Measurements from ENCODE around the gene PTPN6.

PTPN6 gene

GRCh38 chr12:6998715-6999451 is 47.7 kb downstream of the PTPN6 start:
- no peak overlapping the region for H2AFZ ChIP-seq (ENCODE audit: low read length)
- no peak overlapping the region for H3K9ac ChIP-seq (ENCODE audit: low read length)
- H3K9me2 ChIP-seq (replicated peaks; ENCODE audit: insufficient read depth, low read length), result no peaks in the 10 kb centered on the region
- H3F3A ChIP-seq (ENCODE audit: insufficient read depth, low read length), result no peaks in the 10 kb centered on the region
- H3K27ac ChIP-seq (ENCODE audit: low read length), result no peak overlapping the region
- TF ChIP-seq CTCF (IDR thresholded peaks at IDR 0.05; ENCODE audit: low read length) (no peak), EZH2 (optimal IDR thresholded peaks at IDR 0.05; ENCODE audit: low read depth, low read length) (no peak), EZH2phosphoT487 (IDR thresholded peaks at IDR 0.05; ENCODE audit: low read length) (no peak)
- H3K9me3 ChIP-seq (replicated peaks; ENCODE audit: insufficient read depth, low read length), result no peaks in the 10 kb centered on the region
- no peaks in the 10 kb centered on the region for H3K27me3 ChIP-seq (replicated peaks; ENCODE audit: insufficient read depth, low read length)
- no peaks in the 10 kb centered on the region for H3K36me3 ChIP-seq (replicated peaks; ENCODE audit: insufficient read depth, low read length)
- no peaks in the 10 kb centered on the region; the same call in 1 of the 2 replicates for H3K79me2 ChIP-seq (ENCODE audit: low read length)
- H4K20me1 ChIP-seq (ENCODE audit: insufficient read depth, low read length), result no peaks in the 10 kb centered on the region
- H3K4me2 ChIP-seq (ENCODE audit: low read depth, low read length), result no peak overlapping the region
- DNase-seq, result no peak
- H3K4me3 ChIP-seq (ENCODE audit: low read length), result no peak overlapping the region
- H3K4me1 ChIP-seq (ENCODE audit: low read length), result no peaks in the 10 kb centered on the region

- Histone ChIP-seq H3K27ac (ENCODE audit: low read length) (no peak overlapping the region), H3K4me2 (ENCODE audit: low read depth, low read length) (no peak overlapping the region), H2AFZ (ENCODE audit: low read length) (no peak overlapping the region), H3K36me3 (replicated peaks; ENCODE audit: insufficient read depth, low read length) (no peaks in the 10 kb centered on the region), H3K9me3 (replicated peaks; ENCODE audit: insufficient read depth, low read length) (no peaks in the 10 kb centered on the region), H3F3A (ENCODE audit: insufficient read depth, low read length) (no peaks in the 10 kb centered on the region), H3K4me3 (ENCODE audit: low read length) (no peak overlapping the region), H3K4me1 (ENCODE audit: low read length) (no peaks in the 10 kb centered on the region), H3K9me2 (replicated peaks; ENCODE audit: insufficient read depth, low read length) (no peaks in the 10 kb centered on the region), H3K27me3 (replicated peaks; ENCODE audit: insufficient read depth, low read length) (no peaks in the 10 kb centered on the region), H3K79me2 (ENCODE audit: low read length) (no peaks in the 10 kb centered on the region; the same call in 1 of the 2 replicates), H4K20me1 (ENCODE audit: insufficient read depth, low read length) (no peaks in the 10 kb centered on the region), H3K9ac (ENCODE audit: low read length) (no peak overlapping the region)
- DNase-seq, result no peak
- TF ChIP-seq EZH2phosphoT487 (IDR thresholded peaks at IDR 0.05; ENCODE audit: low read length), result no peak
- TF ChIP-seq CTCF (IDR thresholded peaks at IDR 0.05; ENCODE audit: low read length), result no peak
These were observed 50.9 kb downstream of the PTPN6 start for GRCh38 chr12:7001921-7002591.

- H3K27me3 ChIP-seq (replicated peaks; ENCODE audit: insufficient read depth, low read length), result no peaks in the 10 kb centered on the region
- no peak overlapping the region for H3K4me2 ChIP-seq (ENCODE audit: low read depth, low read length)
- H3F3A ChIP-seq (ENCODE audit: insufficient read depth, low read length), result no peaks in the 10 kb centered on the region
- no peaks in the 10 kb centered on the region; the same call in 1 of the 2 replicates for H3K79me2 ChIP-seq (ENCODE audit: low read length)
- TF ChIP-seq CTCF (IDR thresholded peaks at IDR 0.05; ENCODE audit: low read length) (no peak), EZH2 (optimal IDR thresholded peaks at IDR 0.05; ENCODE audit: low read depth, low read length) (no peak), EZH2phosphoT487 (IDR thresholded peaks at IDR 0.05; ENCODE audit: low read length) (no peak)
- H3K9me3 ChIP-seq (replicated peaks; ENCODE audit: insufficient read depth, low read length), result no peaks in the 10 kb centered on the region
- no peaks in the 10 kb centered on the region for H3K36me3 ChIP-seq (replicated peaks; ENCODE audit: insufficient read depth, low read length)
- no peaks in the 10 kb centered on the region for H3K9me2 ChIP-seq (replicated peaks; ENCODE audit: insufficient read depth, low read length)
- no peak overlapping the region for H2AFZ ChIP-seq (ENCODE audit: low read length)
- H3K9ac ChIP-seq (ENCODE audit: low read length), result no peak overlapping the region
- no peak for DNase-seq
- H3K4me3 ChIP-seq (ENCODE audit: low read length), result no peak overlapping the region
- no peaks in the 10 kb centered on the region for H4K20me1 ChIP-seq (ENCODE audit: insufficient read depth, low read length)
- no peak overlapping the region for H3K27ac ChIP-seq (ENCODE audit: low read length)
- no peaks in the 10 kb centered on the region for H3K4me1 ChIP-seq (ENCODE audit: low read length)
These were observed 53.2 kb downstream of the PTPN6 start for GRCh38 chr12:7004287-7004803.
